GM12878 (cell line): ENCODE results near the gene GMDS. TPM values are rescaled to one million over a fixed set of nuclear protein-coding genes. Genes with fewer than 3 reads are reported as not detected.

Source experiments
- ATAC-seq: fragments of 200-7000 bp; cut with Tn5 transposase; 3 replicates; pipeline ENCODE4 v1.9.1; 2020; ENCODE audit warnings: mild to moderate bottlenecking, moderate library complexity
- BruUV-seq: library from RNA; stranded (reverse); fragments of 400-500 nt; replicated peaks from 2 replicates; lab custom pipeline; 2021; lab: Mats Ljungman, UMichigan
- CTCF ChIA-PET: fragments of 300-600 bp; sonication (Branson Sonifier 250); formaldehyde crosslinking; extraction: SDS; loops from one replicate; lab custom pipeline; 2021; ENCODE audit warnings: inconsistent platforms; lab: Yijun Ruan, JAX
- POLR2A ChIA-PET: fragments of 350-600 bp; formaldehyde crosslinking; extraction: SDS; loops from one replicate; lab custom pipeline; 2021; ENCODE audit warnings: inconsistent platforms; lab: Charles Lee
- RAD21 ChIA-PET: fragments of 300-600 bp; sonication (Branson Sonifier 250); formaldehyde crosslinking; loops from one replicate; lab custom pipeline; 2023; ENCODE audit warnings: antibody characterized with exemption; ENCODE audit not compliant: unreplicated experiment; lab: Charles Lee
- SMC1A ChIA-PET: fragments of 300-600 bp; sonication (Branson Sonifier 250); formaldehyde crosslinking; loops from one replicate; lab custom pipeline; 2023; ENCODE audit not compliant: unreplicated experiment, uncharacterized antibody; lab: Charles Lee
- DNase-seq: peaks from one replicate; pipeline ENCODE4 v3.0.0-alpha.2; 2011; ENCODE audit warnings: low read depth, low spot score
- FAIRE-seq: peaks from 3 replicates; lab custom pipeline; 2011; peaks lifted over from hg19 to GRCh38; lab: Jason Lieb, UNC
- H2AFZ ChIP-seq: 2 replicates; pipeline ENCODE4 v1.6.0; 2011; ENCODE audit warnings: low read depth, low read length, control low read depth; ENCODE audit not compliant: control insufficient read depth
- H3K27ac ChIP-seq: 2 replicates; pipeline ENCODE4 v1.5.1; 2011; ENCODE audit warnings: control low read depth; ENCODE audit not compliant: control insufficient read depth, insufficient read depth
- H3K27me3 ChIP-seq, 2 experiments: replicated peaks in 1 of 2; 2 replicates each; pipeline versions ENCODE4 v1.6.0 to v1.6.1; 2011; ENCODE audit warnings: low read length in 1 of 2; ENCODE audit not compliant: control insufficient read depth in 2 of 2, insufficient read depth in 2 of 2
- H3K36me3 ChIP-seq, 2 experiments: 2 replicates each; pipeline ENCODE4 v1.5.1; 2011; ENCODE audit warnings: low read length in 1 of 2; ENCODE audit not compliant: control insufficient read depth in 2 of 2, insufficient read depth in 2 of 2
- H3K4me1 ChIP-seq: 2 replicates; pipeline ENCODE4 v1.6.1; 2011; ENCODE audit warnings: mild to moderate bottlenecking, low read length, moderate library complexity, mixed read lengths; ENCODE audit not compliant: control insufficient read depth, insufficient read depth
- H3K4me2 ChIP-seq: 2 replicates; pipeline ENCODE4 v1.6.0; 2011; ENCODE audit warnings: control low read depth; ENCODE audit not compliant: control insufficient read depth, insufficient read depth
- H3K4me3 ChIP-seq: fragments of 200-600 bp; sonication (generic); 2 replicates; pipeline ENCODE4 v1.5.1; 2016
- H3K79me2 ChIP-seq: 2 replicates; pipeline ENCODE4 v1.6.0; 2011; ENCODE audit warnings: low read length; ENCODE audit not compliant: control insufficient read depth, insufficient read depth
- H3K9ac ChIP-seq: 2 replicates; pipeline ENCODE4 v1.8.0; 2011; ENCODE audit warnings: low read length, control low read depth, mixed read lengths; ENCODE audit not compliant: control insufficient read depth, insufficient read depth
- H3K9me3 ChIP-seq: replicated peaks from 3 replicates; pipeline ENCODE4 v1.5.1; 2011; ENCODE audit warnings: mild to moderate bottlenecking, low read length; ENCODE audit not compliant: control insufficient read depth, insufficient read depth
- H4K20me1 ChIP-seq: 2 replicates; pipeline ENCODE4 v1.6.0; 2011; ENCODE audit not compliant: control insufficient read depth, insufficient read depth
- BRCA1 ChIP-seq: IDR thresholded peaks from 2 replicates; pipeline ENCODE4 v1.6.1; 2011; ENCODE audit warnings: low read depth, low read length, improper control_type of control experiment
- FOS ChIP-seq: IDR thresholded peaks from 3 replicates; pipeline ENCODE4 v1.6.1; 2011; ENCODE audit warnings: borderline replicate concordance; ENCODE audit not compliant: insufficient read length; ENCODE audit errors: extremely low read depth
- MEF2A ChIP-seq: IDR thresholded peaks from 2 replicates; pipeline ENCODE4 v1.6.1; 2011; ENCODE audit warnings: low read depth, mild to moderate bottlenecking, low read length, moderate library complexity; ENCODE audit not compliant: insufficient read depth
- MXI1 ChIP-seq: fragments of 150-350 bp; IDR thresholded peaks from 2 replicates; pipeline ENCODE4 v1.6.1; 2011; ENCODE audit warnings: low read depth, mild to moderate bottlenecking, inconsistent platforms, low read length, improper control_type of control experiment
- NBN ChIP-seq: fragments of 450-650 bp; IDR thresholded peaks from 2 replicates; pipeline ENCODE4 v1.6.1; 2016
- POLR2A ChIP-seq: IDR thresholded peaks from 2 replicates; pipeline ENCODE4 v1.6.1; 2011; ENCODE audit warnings: low read depth, mild to moderate bottlenecking, low read length
- SREBF1 ChIP-seq: IDR thresholded peaks from 2 replicates; pipeline ENCODE4 v1.6.1; 2012; ENCODE audit warnings: mild to moderate bottlenecking, low read length
- WGBS: methylation state at CpG from one replicate; pipeline ENCODE4 v1.1.6; 2016; ENCODE audit warnings: low lambda C conversion rate; ENCODE audit not compliant: insufficient replicate concordance, insufficient coverage; ENCODE audit errors: missing lambda C conversion rate; 5-methylcytosine and 5-hydroxymethylcytosine counted together
- in situ Hi-C: fragments of 300-500 bp; cut with MboI; formaldehyde crosslinking; loops from 9 replicates; pipeline ENCODE4 v1.14.3; 2018; ENCODE audit warnings: mixed read lengths
- intact Hi-C: fragments of 100-400 bp; cut with micrococcal nuclease; formaldehyde crosslinking; loops from one replicate; pipeline ENCODE4 v1.14.2; 2022; ENCODE audit not compliant: unreplicated experiment
- polyA plus RNA-seq, 11 experiments: library from polyadenylated mRNA; depleted of rRNA in 4 of 11; unstranded in 6 of 11; stranded (reverse) in 5 of 11; fragments of >200 nt; fragmentation: Nextera tagmentation in 4 of 11; fragmentation: Illumina TruSeq in 1 of 11; extraction: Ambion mirVana in 4 of 11; extraction: Trizol in 1 of 11; gene quantifications; 1 replicate in 1 of 11; 2 replicates in 10 of 11; pipeline versions ENCODE4 v1.2.1 to v1.2.3, GENCODE V29; 2011 to 2016; ENCODE audit warnings: inconsistent platforms in 2 of 11, missing spikeins in 2 of 11, low read depth in 1 of 11
- total RNA-seq, 4 experiments: library from RNA; depleted of rRNA in 3 of 4; stranded (reverse); fragments of >200 nt in 3 of 4; fragmentation: Illumina TruSeq in 1 of 4; extraction: Trizol in 1 of 4; gene quantifications; 2 replicates each; pipeline versions ENCODE4 v1.2.1 to v1.2.3, GENCODE V29; 2013 to 2021
- TF ChIP-seq, protein P1 (sequence below): fragments of 450-650 bp; IDR thresholded peaks from 2 replicates; pipeline ENCODE4 v1.6.1; 2018; ENCODE audit warnings: mild to moderate bottlenecking, low read depth, moderate library complexity; ENCODE audit not compliant: partially characterized antibody
- TF ChIP-seq, protein P2 (sequence below): IDR thresholded peaks from 2 replicates; pipeline ENCODE4 v1.6.1; 2011; ENCODE audit warnings: borderline replicate concordance, low read depth, mild to moderate bottlenecking, moderate library complexity, low read length; ENCODE audit not compliant: insufficient read depth, poor library complexity, severe bottlenecking

The GMDS gene
- total and polyA plus RNA-seq, 10 of the 15 experiments (the other 5 are each of a cell fraction or from before 2014, with no cell fraction given): 0.61 to 53.8 (median 29.3) TPM

DNA sequence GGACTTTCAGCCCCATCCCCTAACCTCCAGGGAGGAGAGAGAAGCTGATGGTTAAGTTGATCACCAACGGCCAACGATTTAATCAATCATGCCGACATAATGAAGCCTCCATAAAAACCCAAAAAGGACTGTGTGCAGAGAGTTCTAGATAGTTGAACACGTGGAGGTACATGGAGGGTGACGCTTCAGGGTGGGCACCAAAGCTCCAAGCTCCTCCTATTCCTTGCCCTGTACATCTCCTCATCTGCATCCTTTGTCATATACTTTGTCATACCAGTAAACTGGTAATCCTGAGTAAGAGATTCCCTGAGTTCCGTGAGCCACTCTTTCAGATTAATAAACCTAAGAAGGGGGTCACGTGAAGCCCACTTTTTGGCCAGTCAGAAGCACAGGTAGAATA lies 3.7 kb upstream of the GMDS start:
- no peak for FAIRE-seq
- Histone ChIP-seq H3K9me3 (no peaks in the 10 kb centered on the region; the same call in 2 of the 3 replicates), H3K4me3 (no peak overlapping the region), H3K79me2 (peaks cover 18% of the 10 kb centered on the region), H3K27me3 (no peaks in the 10 kb centered on the region), H4K20me1 (no peaks in the 10 kb centered on the region), H3K36me3 (no peaks in the 10 kb centered on the region; a peak in 1 of 4 replicates), H3K9ac (no peak overlapping the region), H3K27ac (no peak overlapping the region), H3K4me1 (peaks cover 4% of the 10 kb centered on the region), H2AFZ (no peak overlapping the region), H3K4me2 (no peak overlapping the region)
- in situ Hi-C loops: no loop called here
- BruUV-seq: no TSS peak
- no peak for DNase-seq
- no peak for ATAC-seq
- no peak for TF ChIP-seq FOS
- no peak for TF ChIP-seq MXI1
- TF ChIP-seq NBN: no peak
- TF ChIP-seq SREBF1: no peak
- TF ChIP-seq POLR2A: no peak
- TF ChIP-seq, protein P1, sequence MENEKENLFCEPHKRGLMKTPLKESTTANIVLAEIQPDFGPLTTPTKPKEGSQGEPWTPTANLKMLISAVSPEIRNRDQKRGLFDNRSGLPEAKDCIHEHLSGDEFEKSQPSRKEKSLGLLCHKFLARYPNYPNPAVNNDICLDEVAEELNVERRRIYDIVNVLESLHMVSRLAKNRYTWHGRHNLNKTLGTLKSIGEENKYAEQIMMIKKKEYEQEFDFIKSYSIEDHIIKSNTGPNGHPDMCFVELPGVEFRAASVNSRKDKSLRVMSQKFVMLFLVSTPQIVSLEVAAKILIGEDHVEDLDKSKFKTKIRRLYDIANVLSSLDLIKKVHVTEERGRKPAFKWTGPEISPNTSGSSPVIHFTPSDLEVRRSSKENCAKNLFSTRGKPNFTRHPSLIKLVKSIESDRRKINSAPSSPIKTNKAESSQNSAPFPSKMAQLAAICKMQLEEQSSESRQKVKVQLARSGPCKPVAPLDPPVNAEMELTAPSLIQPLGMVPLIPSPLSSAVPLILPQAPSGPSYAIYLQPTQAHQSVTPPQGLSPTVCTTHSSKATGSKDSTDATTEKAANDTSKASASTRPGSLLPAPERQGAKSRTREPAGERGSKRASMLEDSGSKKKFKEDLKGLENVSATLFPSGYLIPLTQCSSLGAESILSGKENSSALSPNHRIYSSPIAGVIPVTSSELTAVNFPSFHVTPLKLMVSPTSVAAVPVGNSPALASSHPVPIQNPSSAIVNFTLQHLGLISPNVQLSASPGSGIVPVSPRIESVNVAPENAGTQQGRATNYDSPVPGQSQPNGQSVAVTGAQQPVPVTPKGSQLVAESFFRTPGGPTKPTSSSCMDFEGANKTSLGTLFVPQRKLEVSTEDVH: no peak
- TF ChIP-seq, protein P2, sequence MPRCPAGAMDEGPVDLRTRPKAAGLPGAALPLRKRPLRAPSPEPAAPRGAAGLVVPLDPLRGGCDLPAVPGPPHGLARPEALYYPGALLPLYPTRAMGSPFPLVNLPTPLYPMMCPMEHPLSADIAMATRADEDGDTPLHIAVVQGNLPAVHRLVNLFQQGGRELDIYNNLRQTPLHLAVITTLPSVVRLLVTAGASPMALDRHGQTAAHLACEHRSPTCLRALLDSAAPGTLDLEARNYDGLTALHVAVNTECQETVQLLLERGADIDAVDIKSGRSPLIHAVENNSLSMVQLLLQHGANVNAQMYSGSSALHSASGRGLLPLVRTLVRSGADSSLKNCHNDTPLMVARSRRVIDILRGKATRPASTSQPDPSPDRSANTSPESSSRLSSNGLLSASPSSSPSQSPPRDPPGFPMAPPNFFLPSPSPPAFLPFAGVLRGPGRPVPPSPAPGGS: no peak
- no peak for TF ChIP-seq MEF2A
- TF ChIP-seq BRCA1: no peak
- CTCF ChIA-PET: interaction anchor here (1.6 kb wide), 1 partner anchor 40 kb away, joined by 5 read pairs; no protein-coding TSS in a partner anchor
- RAD21 ChIA-PET: no interaction called here
- POLR2A ChIA-PET: interaction anchor here (0.5 kb wide), 1 partner anchor 11 kb away, joined by 3 read pairs; no protein-coding TSS in a partner anchor
- SMC1A ChIA-PET: interaction anchor here (1.5 to 2.8 kb wide), 2 partner anchors 28 to 40 kb away, joined by 3 to 8 read pairs; no protein-coding TSS in a partner anchor
- intact Hi-C loops: no loop called here
- WGBS: 98% methylated on average over 7 of the region's 7 CpGs
